C1 segment of cervical spinal cord (tissue), 14 donors: ENCODE data around the gene CCAR1.
"Not testable (repeated sequence)": the region's sequence is repeated elsewhere in the genome, so short reads cannot be mapped to it uniquely, and the experiment has no call there.

ENCODE experiments used
- DNase-seq, 14 donors: peaks; one replicate each; lab custom pipeline; 2025; lab: John Stamatoyannopoulos, UW

CCAR1 gene

DNA sequence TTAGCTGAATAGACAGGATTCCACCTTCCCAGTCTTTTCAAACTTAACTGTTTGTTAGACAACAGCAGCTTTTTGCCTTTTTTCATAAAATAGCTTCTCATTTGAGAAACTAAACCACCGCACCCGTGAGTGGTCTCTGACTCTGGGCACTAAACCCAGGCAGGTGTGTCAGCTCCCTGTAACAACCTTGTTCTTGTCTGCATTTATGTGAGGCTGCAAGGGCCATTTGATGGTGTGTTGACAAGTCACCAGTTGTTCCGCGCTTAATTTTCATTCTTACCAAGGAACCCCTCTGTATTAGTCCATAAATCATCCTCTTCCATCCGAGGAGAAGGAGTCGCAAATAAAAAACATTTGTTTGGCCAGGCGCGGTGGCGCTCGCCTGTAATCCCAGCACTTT is 107.8 kb downstream of the CCAR1 start:
- DNase-seq, result no peak

DNA sequence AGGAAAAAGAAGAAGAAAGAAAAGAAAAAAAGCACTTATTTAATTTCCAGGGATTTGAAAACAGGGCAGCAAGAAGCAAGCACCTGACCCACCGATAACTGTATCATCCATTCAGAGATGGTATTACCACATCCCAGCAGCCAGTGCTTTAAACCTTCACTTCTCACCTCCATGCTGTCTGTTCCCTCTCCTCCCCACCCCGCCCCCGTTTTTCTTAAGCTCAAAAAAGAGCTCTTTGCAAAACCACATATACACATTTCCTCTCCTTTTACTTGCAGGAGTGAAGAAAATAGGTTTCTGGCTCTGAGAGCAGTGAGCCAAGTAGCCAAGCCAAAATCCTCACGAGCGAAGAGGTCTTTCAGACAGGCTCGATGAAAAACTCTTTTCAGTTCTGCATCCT is 108.5 kb downstream of the CCAR1 start:
- no peak for DNase-seq

- DNase-seq, result no peak
Measured at GRCh38 chr10:68829952-68830351, 108.9 kb downstream of the CCAR1 start.

DNA sequence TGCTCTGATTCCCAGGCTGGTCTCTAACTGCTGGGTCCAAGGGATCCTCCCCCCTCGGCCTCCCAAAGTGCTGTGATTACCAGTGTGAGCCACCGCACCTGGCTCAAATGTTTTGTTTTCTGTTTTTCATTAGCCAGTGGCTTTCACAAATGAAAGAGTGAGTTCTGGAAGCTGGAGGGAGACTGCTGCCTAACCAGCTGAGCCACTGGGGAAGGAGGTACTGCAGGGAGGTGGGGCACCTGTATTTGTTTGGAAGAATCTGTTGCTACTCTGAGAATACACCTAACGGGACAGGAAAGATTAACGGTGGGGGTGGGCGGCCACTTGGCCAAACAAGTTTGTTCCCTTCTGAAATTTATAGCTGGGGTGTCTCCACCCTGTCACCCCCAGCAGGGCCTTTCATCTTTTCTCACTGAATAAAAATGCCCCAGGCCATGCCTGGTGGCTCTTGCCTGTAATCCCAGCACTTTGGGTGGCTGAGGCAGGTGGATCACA is 111.0 kb downstream of the CCAR1 start:
- no peak for DNase-seq

- no peak for DNase-seq
Measured at GRCh38 chr10:68832601-68833000, 111.6 kb downstream of the CCAR1 start.

- DNase-seq, result no peak
Measured at GRCh38 chr10:68837626-68838322, 116.7 kb downstream of the CCAR1 start.

GRCh38 chr10:68840650-68841049 is 119.6 kb downstream of the CCAR1 start:
- DNase-seq, result not testable (repeated sequence)
